OCI-LY3 (cell line): Measurements from ENCODE around the gene AGAP1.

Experiments used
- EZH2phosphoT487 ChIP-seq: fragments of 200-600 bp; shearing (Covaris generic); IDR thresholded peaks from 2 replicates; pipeline ENCODE4 v1.6.1; 2018; ENCODE audit warnings: antibody characterized with exemption, mixed run types, low read depth
- TF ChIP-seq, protein P1 (sequence below): fragments of 200-600, 300-600 bp; sonication (generic); IDR thresholded peaks from 2 replicates; pipeline ENCODE4 v1.5.1; 2014; ENCODE audit warnings: antibody characterized with exemption, low read length, low read depth

DNA sequence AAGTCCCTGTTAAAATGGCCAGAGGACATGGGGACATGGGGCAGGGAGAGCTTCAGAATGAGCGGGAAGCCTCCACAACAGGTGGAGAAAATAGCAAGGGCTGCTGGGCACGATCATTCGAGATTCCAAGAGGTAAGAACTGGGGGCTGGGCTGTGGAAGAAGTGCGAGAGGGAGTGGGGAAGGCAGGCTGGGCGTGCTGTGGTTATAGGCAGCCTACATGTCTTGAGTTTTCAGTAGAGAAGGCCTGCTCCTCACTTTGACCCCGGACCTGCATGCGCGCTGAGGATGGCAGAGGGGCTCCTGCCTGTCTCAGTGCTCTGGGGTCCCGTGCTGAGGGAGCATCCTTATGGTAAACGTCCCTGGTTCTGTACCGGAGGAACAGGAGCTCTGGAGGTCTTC is 115.5 kb downstream of the AGAP1 start:
- TF ChIP-seq, protein P1, sequence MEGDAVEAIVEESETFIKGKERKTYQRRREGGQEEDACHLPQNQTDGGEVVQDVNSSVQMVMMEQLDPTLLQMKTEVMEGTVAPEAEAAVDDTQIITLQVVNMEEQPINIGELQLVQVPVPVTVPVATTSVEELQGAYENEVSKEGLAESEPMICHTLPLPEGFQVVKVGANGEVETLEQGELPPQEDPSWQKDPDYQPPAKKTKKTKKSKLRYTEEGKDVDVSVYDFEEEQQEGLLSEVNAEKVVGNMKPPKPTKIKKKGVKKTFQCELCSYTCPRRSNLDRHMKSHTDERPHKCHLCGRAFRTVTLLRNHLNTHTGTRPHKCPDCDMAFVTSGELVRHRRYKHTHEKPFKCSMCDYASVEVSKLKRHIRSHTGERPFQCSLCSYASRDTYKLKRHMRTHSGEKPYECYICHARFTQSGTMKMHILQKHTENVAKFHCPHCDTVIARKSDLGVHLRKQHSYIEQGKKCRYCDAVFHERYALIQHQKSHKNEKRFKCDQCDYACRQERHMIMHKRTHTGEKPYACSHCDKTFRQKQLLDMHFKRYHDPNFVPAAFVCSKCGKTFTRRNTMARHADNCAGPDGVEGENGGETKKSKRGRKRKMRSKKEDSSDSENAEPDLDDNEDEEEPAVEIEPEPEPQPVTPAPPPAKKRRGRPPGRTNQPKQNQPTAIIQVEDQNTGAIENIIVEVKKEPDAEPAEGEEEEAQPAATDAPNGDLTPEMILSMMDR, result no peak
- no peak for TF ChIP-seq EZH2phosphoT487
